HG02885 (cell line): Measurements from ENCODE around the gene SEPTIN1.

Source experiments
- ATAC-seq: cut with Tn5 transposase; IDR thresholded peaks from one replicate; pipeline ENCODE4 v1.9.1; 2021; ENCODE audit warnings: mild to moderate bottlenecking; ENCODE audit not compliant: unreplicated experiment, poor library complexity

Gene SEPTIN1

DNA sequence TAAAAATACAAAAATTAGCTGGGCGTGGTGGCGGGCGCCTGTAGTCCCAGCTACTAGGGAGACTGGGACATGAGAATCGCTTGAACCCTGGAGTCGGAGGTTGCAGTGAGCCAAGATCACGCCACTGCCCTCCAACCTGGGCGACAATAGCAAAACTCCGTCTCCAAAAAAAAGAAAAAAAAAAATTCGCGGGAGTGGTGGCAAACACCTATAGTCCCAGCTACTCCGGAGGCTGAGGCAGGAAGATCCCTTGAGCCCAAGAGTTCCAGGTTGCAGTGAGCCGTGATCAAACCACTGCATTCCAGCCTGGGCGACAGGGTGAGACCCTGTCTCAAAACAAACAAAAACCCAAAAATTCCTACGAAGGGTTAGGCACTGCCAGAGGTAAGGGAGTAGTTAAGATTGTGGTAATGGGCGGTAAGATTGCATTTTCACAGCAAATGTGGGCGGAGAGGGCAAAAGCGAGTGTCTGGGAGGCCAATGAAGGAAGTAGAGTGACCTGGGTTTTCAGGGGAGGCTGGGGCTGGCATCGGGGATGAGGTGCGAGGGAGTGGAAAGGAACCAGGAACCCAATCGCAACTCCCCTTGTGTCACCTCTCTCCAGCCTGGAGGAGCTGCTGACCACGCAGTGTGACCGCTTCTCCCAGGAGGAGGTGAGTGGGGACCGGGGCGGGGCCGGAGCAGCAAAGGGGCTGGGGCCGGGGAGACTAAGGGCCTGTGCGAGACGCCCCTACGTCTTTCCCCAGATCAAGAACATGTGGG, 5.1 kb downstream of the SEPTIN1 start:
- no peak for ATAC-seq

DNA sequence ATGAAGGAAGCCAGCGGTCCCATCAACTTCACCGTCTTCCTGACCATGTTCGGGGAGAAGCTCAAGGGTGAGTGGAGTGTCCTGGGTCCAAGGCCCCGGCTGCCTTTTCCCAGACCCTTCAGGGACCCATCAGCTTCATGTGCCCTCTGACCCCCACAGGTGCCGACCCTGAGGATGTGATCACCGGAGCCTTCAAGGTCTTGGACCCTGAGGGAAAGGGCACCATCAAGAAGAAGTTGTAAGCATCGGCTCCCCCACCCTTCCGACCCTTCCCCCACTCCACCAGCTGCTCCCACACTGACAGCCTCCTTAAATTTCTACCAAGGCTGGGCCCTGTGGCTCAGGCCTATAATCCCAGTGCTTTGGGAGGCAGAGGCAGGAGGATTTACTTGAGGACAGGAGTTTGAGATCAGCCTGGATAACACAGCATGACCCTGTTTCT, 5.9 kb downstream of the SEPTIN1 start:
- no peak for ATAC-seq

DNA sequence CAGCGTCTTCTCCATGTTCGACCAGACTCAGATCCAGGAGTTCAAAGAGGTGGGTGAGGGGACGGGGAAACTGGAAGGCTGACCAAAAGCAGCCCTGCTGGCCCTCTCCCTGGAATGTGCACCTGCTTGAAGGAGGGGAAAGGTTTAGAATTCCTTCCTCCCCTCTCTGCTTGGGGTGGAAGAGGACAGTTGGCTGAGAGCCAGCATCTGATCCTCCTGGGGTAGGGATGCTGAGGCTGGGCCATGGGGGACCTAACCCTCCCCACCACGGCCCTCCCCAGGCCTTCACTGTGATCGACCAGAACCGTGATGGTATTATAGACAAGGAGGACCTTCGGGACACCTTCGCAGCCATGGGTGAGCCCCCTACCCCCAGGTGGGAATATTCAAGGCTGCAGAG, 6.5 kb downstream of the SEPTIN1 start:
- ATAC-seq, result no peak

DNA sequence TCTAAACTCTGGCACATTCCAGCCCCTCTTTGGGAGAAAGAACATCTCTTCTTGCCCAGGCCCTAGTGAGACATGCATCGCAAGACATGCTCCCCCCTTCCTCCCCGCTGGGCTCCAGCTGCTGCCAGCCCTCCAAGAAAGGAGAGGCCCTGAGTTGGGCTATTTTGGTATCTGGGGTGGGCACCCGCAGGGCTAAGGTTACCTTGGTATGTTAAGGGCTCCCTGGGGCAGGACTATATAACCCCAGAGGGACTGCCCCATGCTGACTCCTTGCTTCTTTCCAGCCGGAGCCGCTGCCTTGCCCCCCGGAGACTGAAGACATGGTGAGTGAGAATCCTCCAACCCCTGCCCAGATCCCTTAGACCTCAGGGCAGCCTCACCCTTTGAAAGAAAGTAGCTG, 7.8 kb downstream of the SEPTIN1 start, which contains the start of gene MYL11:
TSS of gene MYL11 (plus strand) at position 265 of the 400 bp plus-strand sequence. CDS start at position 321, 56 bp downstream.
- no peak for ATAC-seq

DNA sequence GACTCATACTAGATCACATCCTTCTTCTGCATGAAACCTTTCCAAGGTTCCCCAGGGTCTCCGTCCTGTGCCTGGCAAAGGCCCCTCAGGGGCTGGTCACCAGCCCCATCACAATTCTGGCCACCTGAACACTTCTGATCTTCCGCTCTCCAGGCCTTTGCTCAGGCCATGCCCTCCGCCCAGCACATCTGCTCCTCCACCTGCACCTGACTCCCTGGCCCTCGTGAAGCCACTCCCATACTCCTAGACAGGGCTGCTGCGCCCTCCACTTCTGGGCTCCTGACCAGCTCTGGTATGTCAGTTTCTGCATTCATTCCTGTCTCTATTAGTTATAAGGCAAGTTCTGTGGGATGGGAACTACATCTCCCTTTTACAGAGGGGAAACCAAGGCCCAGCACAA, 9.6 kb downstream of the SEPTIN1 start:
- no peak for ATAC-seq

DNA sequence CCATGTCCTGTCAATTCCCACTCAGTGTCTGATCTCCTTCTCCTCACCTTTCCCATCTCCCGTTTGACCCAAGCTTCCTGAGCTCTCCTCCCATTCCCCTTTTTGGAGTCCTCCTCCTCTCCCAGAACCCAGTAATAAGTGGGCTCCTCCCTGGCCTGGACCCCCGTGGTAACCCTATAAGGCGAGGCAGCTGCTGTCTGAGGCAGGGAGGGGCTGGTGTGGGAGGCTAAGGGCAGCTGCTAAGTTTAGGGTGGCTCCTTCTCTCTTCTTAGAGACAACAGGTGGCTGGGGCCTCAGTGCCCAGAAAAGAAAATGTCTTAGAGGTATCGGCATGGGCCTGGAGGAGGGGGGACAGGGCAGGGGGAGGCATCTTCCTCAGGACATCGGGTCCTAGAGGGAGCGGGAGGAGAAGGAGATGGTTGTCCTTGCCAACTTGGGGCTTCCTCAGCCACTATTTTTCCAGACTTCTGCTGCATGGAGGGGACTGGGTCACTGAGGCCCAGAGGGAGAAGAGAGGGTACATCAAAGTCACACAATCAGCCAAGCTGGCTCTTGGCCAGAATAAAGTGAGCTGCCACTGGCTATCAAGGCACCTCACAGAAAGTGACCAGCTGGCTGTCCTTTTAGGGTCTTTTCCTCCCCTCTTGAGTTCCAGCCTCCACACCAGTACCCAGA, 10.2 kb downstream of the SEPTIN1 start:
- ATAC-seq, result no peak

DNA sequence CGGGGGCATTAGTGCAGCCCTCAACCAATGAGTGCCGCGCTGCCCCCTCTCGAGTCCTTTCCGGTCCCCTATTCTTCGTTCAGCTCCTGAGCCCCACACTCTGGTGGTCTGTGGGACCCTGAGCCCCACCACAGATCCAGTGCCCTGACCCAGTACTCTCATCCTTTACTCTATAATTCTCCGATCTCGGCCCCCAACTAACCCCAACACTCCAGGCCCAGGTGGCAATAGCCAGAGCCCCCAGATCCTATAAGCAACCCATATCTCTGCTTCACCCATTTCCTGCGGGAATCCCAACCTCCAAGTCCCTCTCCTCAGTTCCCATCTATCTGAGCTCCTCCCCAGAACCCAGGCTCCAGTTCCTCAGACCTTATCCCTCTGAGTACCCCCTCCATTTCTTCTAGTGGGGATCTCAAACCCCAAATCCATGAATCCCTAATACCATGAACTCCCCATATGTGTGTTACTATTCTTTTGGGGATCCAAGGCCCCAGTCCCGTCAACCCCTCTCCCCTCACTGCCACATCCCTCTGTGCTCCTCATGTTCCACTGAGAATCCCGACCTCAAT, 11.0 kb downstream of the SEPTIN1 start:
- ATAC-seq, result no peak

DNA sequence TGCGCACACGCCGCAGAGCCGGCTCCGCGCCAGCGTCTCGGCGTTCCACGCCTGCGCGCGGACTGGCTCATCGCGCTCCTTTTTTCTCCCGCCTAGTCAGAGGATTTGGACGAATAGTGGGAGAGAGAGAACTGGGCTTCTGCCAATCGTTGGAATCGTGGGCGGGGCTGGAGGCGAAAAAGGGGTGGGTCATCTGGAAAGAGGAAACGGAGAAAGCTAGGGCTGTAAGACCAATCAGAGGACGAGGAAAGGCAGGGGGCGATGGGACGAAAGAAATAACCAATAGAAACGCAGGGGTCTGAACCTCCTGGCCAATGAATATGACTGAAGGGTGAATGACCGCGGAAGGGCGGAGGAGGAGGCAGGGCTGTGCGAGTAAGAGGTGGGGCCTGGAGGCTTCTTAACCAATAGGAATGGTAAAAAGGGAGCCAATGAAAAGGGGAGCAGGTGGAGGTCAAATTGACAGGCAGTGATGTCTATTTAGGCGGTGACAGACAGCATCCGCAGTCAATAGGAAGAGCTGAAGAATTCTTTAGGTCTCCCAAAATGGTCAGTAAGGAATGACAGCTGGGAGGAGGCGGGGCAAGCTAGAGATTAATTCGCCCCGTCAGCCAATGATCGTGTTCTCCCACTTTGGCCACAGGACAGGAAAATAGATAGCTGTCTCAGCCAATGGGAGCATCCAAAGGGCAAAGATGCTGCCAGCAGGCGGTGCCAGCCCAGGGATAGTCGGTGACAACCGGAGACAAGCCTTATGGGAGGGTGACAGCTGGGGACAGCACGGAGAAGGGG, 11.7 kb downstream of the SEPTIN1 start, which contains the start of gene TBC1D10B:
TSS of gene TBC1D10B (minus strand) at position 39 of the 792 bp plus-strand sequence. CDS start 311 bp downstream, outside the sequence.
- peak; percentile 84 for ATAC-seq

DNA sequence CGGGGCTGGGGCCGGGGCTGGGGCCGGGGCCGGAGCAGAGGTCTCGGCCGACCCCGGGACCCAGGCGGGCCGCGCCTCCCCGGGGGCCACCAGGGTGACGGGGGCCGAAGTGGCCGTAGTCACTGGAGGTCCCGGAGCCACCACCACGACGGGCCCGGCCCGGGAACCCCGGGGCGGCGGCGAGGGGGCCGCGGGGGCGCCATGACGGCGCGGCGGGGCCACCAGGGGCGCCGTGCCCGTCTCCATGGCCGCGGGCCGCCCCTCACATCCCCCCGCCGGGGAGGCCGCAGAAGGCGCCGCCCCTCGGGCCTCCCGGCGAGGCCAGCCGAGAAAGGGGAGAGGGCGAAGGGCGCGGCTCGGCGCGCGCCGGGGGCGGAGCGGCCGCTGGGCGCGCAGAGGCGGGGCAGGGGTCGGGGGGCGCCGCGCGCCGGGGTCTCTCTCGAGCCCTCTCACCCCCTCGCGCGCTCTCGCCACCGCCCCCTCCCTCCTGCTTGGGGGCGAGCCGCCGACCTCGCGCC, 12.4 kb downstream of the SEPTIN1 start:
- ATAC-seq, result no peak

DNA sequence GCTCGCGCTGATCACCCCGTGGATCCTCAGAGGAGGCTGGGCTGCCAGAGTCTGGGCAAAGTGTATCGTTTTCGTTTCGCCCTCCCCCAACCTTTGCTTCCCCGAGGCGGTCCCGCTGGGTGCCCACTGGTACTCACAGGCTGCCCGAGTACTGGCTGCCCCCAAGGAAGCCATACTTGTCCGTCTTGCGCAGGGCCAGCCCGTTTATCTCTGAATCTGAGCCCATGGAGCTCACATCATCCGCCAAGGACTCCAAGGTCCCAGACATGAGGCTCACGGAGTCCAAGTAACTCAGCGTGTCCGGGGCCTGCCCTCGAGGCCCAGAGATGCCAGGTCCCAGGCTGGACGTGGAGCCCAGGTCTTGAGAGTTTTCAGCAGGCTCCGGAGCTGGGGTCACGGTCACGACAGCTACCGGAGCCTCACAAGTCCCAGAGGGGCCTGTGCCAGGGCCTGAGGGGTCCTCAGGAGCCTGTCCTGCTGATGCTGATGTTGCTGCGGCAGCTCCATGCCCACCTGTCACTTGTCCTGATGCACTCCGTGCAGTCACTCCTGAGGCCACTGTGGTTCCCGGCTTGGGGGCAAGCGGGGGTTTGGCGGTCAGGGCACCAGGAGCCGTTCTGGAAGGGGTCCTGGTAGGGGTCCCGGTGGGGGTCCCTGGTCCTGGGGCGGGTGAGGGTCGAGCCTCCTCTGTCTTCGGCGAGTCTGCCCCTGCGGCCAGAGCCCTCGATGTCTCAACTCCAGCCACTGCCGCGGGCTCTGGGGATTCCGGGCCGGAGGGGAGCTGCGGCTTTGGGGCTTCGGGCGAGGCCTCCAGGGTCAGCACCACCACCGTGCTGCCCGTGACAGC, 13.0 kb downstream of the SEPTIN1 start:
- ATAC-seq, result no peak

DNA sequence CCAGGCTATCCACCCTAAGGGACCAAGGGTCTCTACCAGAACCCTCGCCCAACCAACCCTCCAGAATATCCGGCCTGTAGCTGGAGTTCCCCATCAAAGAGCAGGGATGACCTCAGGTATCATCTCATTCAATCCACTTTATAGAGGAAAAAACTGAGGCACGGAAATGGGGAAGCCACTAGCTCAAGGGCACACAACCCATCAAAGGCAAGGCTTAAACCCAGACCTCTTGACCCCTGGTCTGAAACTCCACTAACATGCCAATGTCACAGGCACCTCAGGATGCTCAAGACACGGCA, 13.6 kb downstream of the SEPTIN1 start:
- ATAC-seq, result no peak

DNA sequence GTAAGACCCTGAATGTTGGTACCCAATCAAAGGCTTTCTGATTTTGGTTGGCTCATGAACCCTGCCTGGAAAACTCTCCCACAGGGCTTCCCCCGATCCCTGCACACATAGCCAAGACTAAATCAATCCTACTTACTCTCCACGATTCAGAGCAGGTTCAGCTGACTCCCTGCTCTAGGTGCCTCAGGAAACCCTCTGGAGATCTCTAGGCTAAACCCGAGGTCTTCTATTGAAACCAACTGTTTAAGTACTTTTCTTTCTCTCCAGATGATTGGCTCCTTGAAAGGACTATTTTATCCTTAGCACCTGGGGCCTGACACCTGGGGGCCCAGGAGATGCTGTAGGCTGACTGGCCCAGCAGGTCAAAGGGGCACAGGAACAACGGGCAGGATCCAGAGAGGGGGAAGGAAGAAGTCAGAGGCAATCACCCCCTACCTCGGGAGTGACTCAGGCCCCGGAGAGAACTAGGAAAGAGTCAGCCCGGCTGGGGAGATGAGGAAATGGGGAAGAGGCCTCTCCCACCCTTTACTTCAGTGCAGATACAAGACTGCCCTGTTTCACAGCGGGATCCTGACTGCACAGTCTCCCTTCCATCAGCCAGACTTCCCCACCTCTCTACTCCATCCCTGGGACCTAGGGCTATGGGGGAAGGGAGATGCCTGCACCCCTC, 14.1 kb downstream of the SEPTIN1 start:
- ATAC-seq, result no peak

DNA sequence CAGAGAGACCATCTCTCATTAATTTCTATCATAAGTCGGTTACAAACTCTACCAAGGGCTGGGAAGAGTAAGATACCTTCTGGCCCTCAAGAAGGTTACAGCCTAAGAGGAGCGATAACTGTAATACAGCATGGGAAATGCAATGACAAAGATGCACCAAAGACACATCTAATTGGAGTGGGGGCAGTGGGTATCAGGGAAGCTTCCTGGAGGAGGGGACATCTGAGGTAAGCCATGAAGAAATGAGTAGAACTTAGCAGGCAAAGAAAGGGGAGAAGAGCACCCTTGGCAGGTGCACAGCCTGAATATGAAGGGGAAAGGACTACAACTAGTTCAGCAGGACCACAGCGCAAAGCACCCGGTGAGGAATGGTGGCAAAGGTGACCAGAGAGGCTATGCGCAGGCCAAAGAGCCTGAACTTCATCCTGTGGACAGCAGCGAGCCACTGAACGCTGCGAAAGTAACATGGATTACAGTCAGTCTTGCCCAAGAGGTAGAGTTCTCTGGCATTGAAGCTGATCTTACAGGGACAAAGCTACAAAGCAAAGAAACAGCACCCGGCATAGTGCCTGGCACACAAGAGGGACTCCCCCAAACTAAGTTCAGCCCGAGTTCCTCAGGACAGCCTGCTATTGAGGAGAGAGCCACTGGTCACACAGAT, 14.9 kb downstream of the SEPTIN1 start:
- no peak for ATAC-seq

DNA sequence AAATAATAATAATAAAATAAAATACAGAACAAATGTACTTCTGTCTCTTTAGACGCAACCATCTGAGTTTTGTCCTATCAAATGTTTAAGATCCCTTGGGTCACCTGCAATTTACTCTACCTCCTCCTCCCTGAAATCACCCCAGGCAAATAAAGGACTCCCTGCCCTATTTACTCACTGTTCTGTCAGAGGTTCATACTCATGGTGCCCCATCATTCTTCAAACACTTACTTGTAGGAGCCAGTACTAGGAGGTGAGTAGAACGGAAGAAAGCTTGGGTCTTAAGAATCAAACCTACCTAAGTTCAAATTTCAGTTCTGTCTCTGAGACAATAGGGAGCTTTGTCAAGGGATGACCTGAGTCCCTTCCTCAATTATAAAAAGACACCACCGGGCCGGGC, 15.8 kb downstream of the SEPTIN1 start:
- no peak for ATAC-seq

DNA sequence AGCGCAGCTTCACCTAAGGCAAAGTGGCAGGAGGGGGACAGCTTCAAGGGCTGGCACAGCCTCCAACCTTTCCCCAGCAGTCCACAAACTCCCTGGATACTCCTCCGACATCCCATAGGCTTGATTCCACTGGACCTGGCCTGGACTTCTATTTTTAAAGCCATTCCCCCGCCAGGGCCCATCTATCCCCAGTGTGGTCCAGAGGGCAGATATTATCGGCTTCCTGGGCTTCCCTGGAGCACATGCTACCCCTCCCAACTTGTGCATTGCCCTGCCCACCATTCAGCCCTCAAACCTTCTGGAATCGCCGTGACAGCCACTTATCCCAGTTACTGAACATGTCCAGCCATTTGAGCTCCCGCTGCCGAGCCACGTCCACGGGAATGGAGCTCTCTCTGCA, 17.2 kb downstream of the SEPTIN1 start:
- ATAC-seq, result no peak

DNA sequence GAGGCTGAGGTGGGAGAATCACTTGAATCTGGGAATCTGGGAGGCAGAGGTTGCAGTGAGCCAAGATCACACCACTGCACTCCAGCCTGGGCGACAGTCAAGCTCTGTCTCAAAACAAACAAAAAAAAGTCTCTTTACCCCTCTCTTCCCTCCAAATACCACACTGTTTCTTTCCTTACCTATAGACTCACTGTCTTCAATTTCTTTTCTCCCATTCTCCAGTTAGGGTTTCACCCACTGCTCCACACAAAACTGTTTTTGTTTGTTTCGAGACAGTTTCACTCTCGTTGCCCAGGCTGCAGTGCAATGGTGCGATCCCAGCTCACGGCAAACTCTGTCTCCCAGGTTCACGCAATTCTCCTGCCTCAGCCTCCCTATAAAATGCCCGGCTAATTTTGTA, 21.2 kb downstream of the SEPTIN1 start:
- ATAC-seq, result no peak

DNA sequence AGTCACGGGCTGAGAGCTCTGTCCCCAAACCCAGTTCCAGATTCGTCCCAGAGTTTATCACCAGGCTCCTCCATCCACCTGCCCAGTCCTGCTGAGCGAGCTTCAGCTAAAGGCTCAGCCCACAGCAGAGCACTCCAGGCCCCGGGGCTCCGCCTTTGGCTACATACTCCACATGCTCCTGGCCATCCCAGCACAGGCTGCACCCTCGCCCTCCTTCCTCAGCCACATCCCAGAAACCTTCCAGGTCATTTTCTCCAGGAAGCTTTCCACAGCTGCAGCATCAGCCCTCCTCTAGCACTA, 22.5 kb downstream of the SEPTIN1 start:
- no peak for ATAC-seq

DNA sequence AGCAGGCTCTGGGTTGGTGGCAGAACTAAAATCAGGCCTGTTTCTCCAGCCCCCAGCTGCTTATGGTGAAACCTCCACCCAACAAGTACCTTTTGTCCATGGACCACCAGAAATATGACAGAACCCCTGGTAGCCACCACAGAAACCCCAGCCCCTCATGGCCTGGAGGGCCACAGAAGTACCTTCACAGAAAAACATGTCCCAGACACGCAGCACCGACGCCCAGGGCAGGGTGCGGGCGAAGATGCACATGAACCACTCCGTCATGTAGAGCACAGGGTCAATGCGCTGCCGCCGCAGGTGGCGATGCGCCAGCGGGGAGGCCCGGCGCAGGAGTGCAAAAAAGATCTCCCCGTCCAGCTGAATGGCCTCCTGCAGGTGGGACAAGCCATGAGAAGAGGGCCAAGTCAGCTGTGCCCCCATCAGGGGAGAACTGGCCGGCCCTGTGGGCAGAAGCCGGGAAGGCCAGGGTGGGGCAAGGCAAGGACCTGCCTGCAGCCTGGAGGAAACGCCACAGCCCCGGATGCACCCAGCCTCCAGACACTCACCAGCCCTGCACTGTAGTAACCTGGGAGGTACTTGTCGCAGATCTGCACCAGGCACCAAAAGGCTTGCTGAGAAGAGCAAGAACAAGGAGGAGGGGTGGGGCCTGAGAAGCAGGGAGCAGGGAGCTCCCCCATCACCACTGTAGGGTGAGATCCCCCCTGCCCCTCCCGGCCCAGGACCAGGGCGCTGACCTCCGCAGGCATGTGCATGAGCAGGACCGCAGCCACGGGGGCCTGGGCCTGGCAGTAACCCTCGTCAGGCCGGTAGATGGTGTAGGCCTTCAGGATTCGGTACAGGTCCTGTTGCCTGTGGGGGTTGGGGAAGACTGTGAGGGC, 23.1 kb downstream of the SEPTIN1 start:
- no peak for ATAC-seq
